HG03045 (cell line): ENCODE data around the gene KCNMB2.

Source experiments
- ATAC-seq: cut with Tn5 transposase; IDR thresholded peaks from one replicate; pipeline ENCODE4 v1.9.1; 2021; ENCODE audit warnings: mild to moderate bottlenecking, moderate library complexity; ENCODE audit not compliant: unreplicated experiment

The KCNMB2 gene

GRCh38 chr3:178802259-178802658, 266.0 kb downstream of the KCNMB2 start:
- no peak for ATAC-seq

GRCh38 chr3:178802993-178803693, 266.9 kb downstream of the KCNMB2 start:
- ATAC-seq: no peak

- ATAC-seq: no peak
Observed at GRCh38 chr3:178804606-178805005, 268.4 kb downstream of the KCNMB2 start.

DNA sequence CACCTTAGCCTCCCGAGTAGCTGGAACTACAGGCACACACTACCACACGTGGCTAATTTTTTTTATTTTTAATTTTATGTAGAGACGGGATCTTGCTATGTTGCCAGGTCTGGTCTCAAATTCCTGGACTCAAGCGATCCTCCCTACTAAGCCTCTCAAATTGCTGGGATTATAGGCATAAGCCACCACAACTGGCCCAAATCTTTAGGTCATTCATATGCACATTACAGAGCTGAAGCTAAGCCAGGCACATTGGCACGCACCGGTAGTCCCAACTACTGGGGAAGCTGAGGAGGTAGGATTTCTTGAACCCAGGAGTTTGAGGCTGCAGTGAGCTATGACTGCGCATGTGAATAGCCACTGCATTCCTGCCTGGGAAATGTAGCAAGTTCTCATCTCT, 269.5 kb downstream of the KCNMB2 start:
- ATAC-seq: no peak

- no peak for ATAC-seq
Observed at GRCh38 chr3:178806651-178807050, 270.4 kb downstream of the KCNMB2 start.

- ATAC-seq: no peak
Observed at GRCh38 chr3:178807694-178808093, 271.5 kb downstream of the KCNMB2 start.

- no peak for ATAC-seq
Observed at GRCh38 chr3:178808748-178809147, 272.5 kb downstream of the KCNMB2 start.

DNA sequence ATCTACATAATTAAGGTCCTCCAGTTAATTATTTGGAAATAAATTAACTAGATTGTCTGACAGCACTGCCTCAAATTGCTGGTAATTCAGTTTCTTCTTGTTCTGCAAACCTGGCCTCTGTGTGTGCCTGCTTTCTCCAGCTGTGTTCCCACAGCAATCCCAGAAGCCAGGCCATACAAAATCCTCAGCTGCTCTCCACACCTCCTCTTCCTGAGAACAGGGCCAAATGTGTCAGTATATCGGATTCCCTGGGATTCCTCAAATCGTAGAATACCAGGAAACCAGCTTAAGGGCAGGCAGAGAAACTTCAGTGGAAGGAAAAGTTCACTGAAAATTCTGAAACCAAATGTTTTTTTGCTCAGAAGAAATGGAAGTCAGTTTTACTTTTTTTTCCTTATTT, 273.9 kb downstream of the KCNMB2 start:
- ATAC-seq: no peak

DNA sequence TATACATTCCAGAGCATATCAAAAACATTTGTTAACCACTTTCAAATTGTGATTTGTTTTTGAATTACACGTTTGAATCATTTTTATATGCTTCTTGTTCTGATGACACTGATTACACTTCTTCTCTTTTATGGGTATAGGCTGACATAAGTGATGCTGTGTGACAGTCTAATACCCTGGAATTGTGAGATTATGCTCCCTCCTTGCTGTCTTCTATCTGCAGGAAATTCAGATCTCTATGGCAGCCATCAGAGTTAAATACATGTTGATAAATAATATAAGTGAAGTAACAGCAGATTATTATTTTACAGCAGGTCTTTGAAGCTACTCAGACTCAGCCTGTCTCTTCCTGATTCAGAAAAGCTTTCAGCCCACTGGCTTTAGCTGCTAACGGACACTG, 286.5 kb downstream of the KCNMB2 start:
- no peak for ATAC-seq

GRCh38 chr3:178823150-178823549, 286.9 kb downstream of the KCNMB2 start:
- no peak for ATAC-seq

GRCh38 chr3:178823591-178824246, 287.5 kb downstream of the KCNMB2 start:
- no peak for ATAC-seq

DNA sequence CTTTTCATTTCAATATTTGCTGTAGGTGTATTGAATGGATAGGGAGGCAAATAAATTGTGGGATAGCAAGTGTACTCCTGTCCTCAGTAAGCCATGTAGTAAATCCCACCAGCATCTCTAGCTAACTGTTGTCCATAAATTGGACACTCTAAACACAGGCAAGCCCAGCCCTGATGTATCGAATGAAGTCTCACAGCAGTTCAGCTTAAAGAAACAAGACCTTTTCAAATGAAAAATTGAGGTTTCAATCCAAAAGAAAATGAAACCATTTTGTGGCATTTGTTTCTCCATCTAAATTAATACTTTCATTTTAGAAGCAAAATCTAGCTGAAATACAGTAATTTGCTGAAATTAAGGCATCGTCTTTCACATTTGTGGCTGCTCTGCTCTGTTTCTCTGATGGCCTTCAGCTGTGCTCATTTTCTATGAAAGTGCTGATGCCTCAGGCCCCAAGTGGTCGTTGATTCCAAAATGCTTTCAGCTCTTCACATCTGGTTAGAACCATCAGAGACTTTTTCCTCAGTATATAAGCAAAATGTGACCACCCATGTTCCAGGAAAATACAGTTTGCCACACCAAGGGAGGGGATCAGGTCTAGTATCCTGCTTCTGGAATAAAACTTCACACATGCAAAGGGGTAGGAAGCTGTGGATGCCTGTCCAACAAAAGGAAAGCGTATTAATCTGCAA, 290.3 kb downstream of the KCNMB2 start:
- ATAC-seq: no peak

- ATAC-seq: no peak
Observed at GRCh38 chr3:178827285-178827856, 291.1 kb downstream of the KCNMB2 start.

- ATAC-seq: no peak
Observed at GRCh38 chr3:178833695-178834094, 297.5 kb downstream of the KCNMB2 start.

GRCh38 chr3:178835033-178835432, 298.8 kb downstream of the KCNMB2 start:
- ATAC-seq: no peak

GRCh38 chr3:178837512-178837911, 301.3 kb downstream of the KCNMB2 start:
- no peak for ATAC-seq

GRCh38 chr3:178840586-178840985, 304.4 kb downstream of the KCNMB2 start:
- ATAC-seq: no peak

GRCh38 chr3:178841011-178841410, 304.8 kb downstream of the KCNMB2 start:
- ATAC-seq: no peak

- ATAC-seq: no peak
Observed at GRCh38 chr3:178844916-178845315, 308.7 kb downstream of the KCNMB2 start.

GRCh38 chr3:178845420-178846118, 309.3 kb downstream of the KCNMB2 start:
- no peak for ATAC-seq

GRCh38 chr3:178847190-178847589, 311.0 kb downstream of the KCNMB2 start:
- ATAC-seq: no peak
